AG04449 (cell line): ENCODE data around the gene RAB27A.

Experiments used
- CTCF ChIA-PET: fragments of 350-600 bp; formaldehyde crosslinking; extraction: SDS; loops from one replicate; lab custom pipeline; 2021; ENCODE audit warnings: antibody characterized with exemption; lab: Yijun Ruan, JAX
- POLR2A ChIA-PET: fragments of 400-600, 350-600 bp; formaldehyde crosslinking; extraction: SDS; loops from one replicate; lab custom pipeline; 2020; ENCODE audit warnings: antibody characterized with exemption, inconsistent platforms; lab: Yijun Ruan, JAX
- DNase-seq: peaks from one replicate; pipeline ENCODE4 v3.0.0-alpha.2; 2010; ENCODE audit warnings: low read depth, low spot score
- H3K4me3 ChIP-seq: 2 replicates; pipeline ENCODE4 v1.5.1; 2011; ENCODE audit warnings: low read depth, mild to moderate bottlenecking, control low read depth, low read length
- CTCF ChIP-seq: IDR thresholded peaks from one replicate; pipeline ENCODE4 v1.5.1; 2011; ENCODE audit warnings: mild to moderate bottlenecking, moderate library complexity, low read length, control low read depth, inconsistent platforms; ENCODE audit not compliant: insufficient read depth; ENCODE audit errors: missing control alignments

Gene RAB27A

GRCh38 chr15:55202206-55202605, 87.4 kb downstream of the RAB27A start:
- no peak for TF ChIP-seq CTCF
- no peak overlapping the region for H3K4me3 ChIP-seq
- ChIA-PET CTCF (interaction anchor here (1.2 kb wide), 1 partner anchor 233 kb away, joined by 4 read pairs; no protein-coding TSS in a partner anchor), POLR2A (no interaction called here)
- no peak for DNase-seq

GRCh38 chr15:55198706-55199105, 90.9 kb downstream of the RAB27A start:
- no peak for DNase-seq
- no peak overlapping the region for H3K4me3 ChIP-seq
- no peak for TF ChIP-seq CTCF
- POLR2A ChIA-PET, result no interaction called here
- CTCF ChIA-PET, result interaction anchor here (1.1 to 3.9 kb wide), 6 partner anchors 8 to 94 kb away, joined by 3 to 18 read pairs (median 3); no protein-coding TSS in a partner anchor

- ChIA-PET POLR2A (interaction anchor here (0.8 kb wide), 1 partner anchor 122 kb away, joined by 4 read pairs; the partner anchor contains the start of gene PIGB), CTCF (interaction anchor here (0.8 to 3.9 kb wide), 15 partner anchors 9 to 242 kb away, joined by 3 to 18 read pairs (median 4); partner anchors contain the start of genes CCPG1 and PIERCE2)
- peak overlapping the region; percentile 90 for H3K4me3 ChIP-seq
- no peak for DNase-seq
- no peak for TF ChIP-seq CTCF
Measured at GRCh38 chr15:55197719-55198118, 91.9 kb downstream of the RAB27A start.

GRCh38 chr15:55197362-55197705, 92.3 kb downstream of the RAB27A start:
- POLR2A ChIA-PET, result interaction anchor here (0.8 to 1.4 kb wide), 4 partner anchors 14 to 122 kb away, joined by 3 to 5 read pairs (median 4); partner anchors contain the start of gene PIGB

GRCh38 chr15:55196458-55197361, 92.9 kb downstream of the RAB27A start, which contains the start of gene RSL24D1:
Gene RSL24D1, minus strand, starts transcription at chr15:55196941. Its CDS starts 51 bp downstream, at chr15:55196890.
- peak; percentile 48 for TF ChIP-seq CTCF
- peak; percentile 91 for DNase-seq
- ChIA-PET POLR2A (interaction anchor here (0.8 to 1.4 kb wide), 5 partner anchors 13 to 123 kb away, joined by 3 to 5 read pairs (median 3); partner anchors contain the start of gene PIGB), CTCF (interaction anchor here (0.7 to 3.9 kb wide), 12 partner anchors 11 to 243 kb away, joined by 3 to 18 read pairs (median 4); partner anchors contain the start of genes CCPG1 and PIERCE2)
- H3K4me3 ChIP-seq, result peak within 1 kb of the TSS; percentile 90

More at GRCh38 chr15:55197362-55197705, 92.3 kb downstream of the RAB27A start:
- peak overlapping the region; percentile 90 for H3K4me3 ChIP-seq
- DNase-seq, result no peak
- TF ChIP-seq CTCF, result no peak
- CTCF ChIA-PET, result interaction anchor here (0.7 to 3.9 kb wide), 18 partner anchors 9 to 242 kb away, joined by 3 to 18 read pairs (median 4); partner anchors contain the start of genes CCPG1 and PIERCE2
